ENCODE results near the gene ADCY1.
A peak's percentile ranks its signal among the peaks of the same experiment; 100 is the strongest.
"Not testable (repeated sequence)": the region's sequence is repeated elsewhere in the genome, so short reads cannot be mapped to it uniquely, and the experiment has no call there.

ADCY1 gene

GRCh38 chr7:45759464-45759863, 185.3 kb downstream of the ADCY1 start:
- DNase-seq (ENCODE audit: low read depth in 2 of 2): not testable (repeated sequence)

- DNase-seq (ENCODE audit: low read depth in 2 of 2): not testable (repeated sequence)
Measured at GRCh38 chr7:45761545-45762205, 187.5 kb downstream of the ADCY1 start.

GRCh38 chr7:45762225-45762994, 188.2 kb downstream of the ADCY1 start:
- DNase-seq (ENCODE audit: low read depth in 2 of 2): not testable (repeated sequence)

- peak; percentile 93 to 97 for DNase-seq (ENCODE audit: low read depth in 2 of 2)
Measured at GRCh38 chr7:45768516-45769394, 194.6 kb downstream of the ADCY1 start.

- DNase-seq (ENCODE audit: low read depth in 2 of 2): not testable (repeated sequence)
Measured at GRCh38 chr7:45769626-45770025, 195.5 kb downstream of the ADCY1 start.

All from stimulated activated CD8-positive, alpha-beta memory T cell treated with anti-CD3 and anti-CD28 coated beads, Interleukin-7, amount 100 ng/mL, for 4 hours (primary cell).